Endothelial cell of umbilical vein (primary cell): ENCODE data around the gene NOP10. TPM values are rescaled to one million over a fixed set of nuclear protein-coding genes. Genes with fewer than 3 reads are reported as not detected.

Source experiments
- BruUV-seq: library from RNA; stranded (reverse); fragments of 400-500 nt; replicated peaks from 2 replicates; lab custom pipeline; 2021; lab: Mats Ljungman, UMichigan
- CTCF ChIA-PET: fragments of 300-600, 350-600 bp; sonication (Branson Sonifier 250); formaldehyde crosslinking; loops from one replicate; lab custom pipeline; 2021; ENCODE audit warnings: antibody characterized with exemption, inconsistent platforms; lab: Charles Lee
- POLR2A ChIA-PET: fragments of 300-600, 350-600 bp; sonication (Branson Sonifier 250); formaldehyde crosslinking; loops from one replicate; lab custom pipeline; 2021; ENCODE audit warnings: antibody characterized with exemption, inconsistent platforms; lab: Charles Lee
- DNase-seq: peaks from one replicate; pipeline ENCODE4 v3.0.0-alpha.2; 2011; ENCODE audit warnings: low read depth, low spot score
- FAIRE-seq: peaks from 2 replicates; lab custom pipeline; 2011; peaks lifted over from hg19 to GRCh38; lab: Jason Lieb, UNC
- H2AFZ ChIP-seq: 2 replicates; pipeline ENCODE4 v1.6.0; 2012; ENCODE audit warnings: low read depth, low read length, control low read depth, inconsistent platforms
- H3K27ac ChIP-seq: 2 replicates; pipeline ENCODE4 v1.5.1; 2011; ENCODE audit warnings: low read depth, mild to moderate bottlenecking, control low read depth, low read length, moderate library complexity; ENCODE audit not compliant: insufficient read depth
- H3K27me3 ChIP-seq, 2 experiments: 2 replicates each; pipeline versions ENCODE4 v1.6.0 to v1.6.1; 2011; ENCODE audit warnings: low read length in 2 of 2, mixed read lengths in 1 of 2; ENCODE audit not compliant: control insufficient read depth in 2 of 2, insufficient read depth in 2 of 2
- H3K36me3 ChIP-seq, 2 experiments: 2 replicates in 1 of 2; 3 replicates in 1 of 2; pipeline ENCODE4 v1.5.1; 2011; ENCODE audit warnings: low read length in 2 of 2, mild to moderate bottlenecking in 1 of 2, moderate library complexity in 1 of 2; ENCODE audit not compliant: control insufficient read depth in 2 of 2, insufficient read depth in 2 of 2; ENCODE audit errors: extremely low read depth in 1 of 2
- H3K4me1 ChIP-seq: 3 replicates; pipeline ENCODE4 v1.5.1; 2011; ENCODE audit warnings: mild to moderate bottlenecking, low read length; ENCODE audit not compliant: control insufficient read depth, insufficient read depth; ENCODE audit errors: extremely low read depth
- H3K4me2 ChIP-seq: 2 replicates; pipeline ENCODE4 v1.6.1; 2011; ENCODE audit warnings: low read length, control low read depth, mixed read lengths; ENCODE audit not compliant: insufficient read depth
- H3K4me3 ChIP-seq, 3 experiments: fragments of 200-600 bp in 1 of 3; sonication (generic), shearing (Covaris generic) in 1 of 3; replicated peaks in 1 of 3; 2 replicates each; pipeline ENCODE4 v1.5.1; 2011 to 2016; ENCODE audit warnings: control low read depth in 3 of 3, low read length in 3 of 3, mild to moderate bottlenecking in 2 of 3, inconsistent platforms in 1 of 3, low read depth in 1 of 3, moderate library complexity in 1 of 3; ENCODE audit not compliant: insufficient read depth in 1 of 3
- H3K79me2 ChIP-seq: 2 replicates; pipeline ENCODE4 v1.6.0; 2012; ENCODE audit warnings: low read length, inconsistent platforms; ENCODE audit not compliant: control insufficient read depth, insufficient read depth
- H3K9ac ChIP-seq: replicated peaks from 2 replicates; pipeline ENCODE3; 2011; ENCODE audit warnings: low read length, control low read depth; ENCODE audit not compliant: insufficient read depth; ENCODE audit errors: extremely low read depth
- H3K9me1 ChIP-seq: replicated peaks from 3 replicates; pipeline ENCODE4 v1.6.0; 2011; ENCODE audit warnings: mild to moderate bottlenecking, low read length; ENCODE audit not compliant: control insufficient read depth, insufficient read depth; ENCODE audit errors: extremely low read depth
- H3K9me3 ChIP-seq: replicated peaks from 2 replicates; pipeline ENCODE4 v1.5.1; 2012; ENCODE audit warnings: low read length, inconsistent platforms; ENCODE audit not compliant: control insufficient read depth, insufficient read depth
- H4K20me1 ChIP-seq: replicated peaks from 2 replicates; pipeline ENCODE3; 2011; ENCODE audit warnings: mild to moderate bottlenecking, low read length; ENCODE audit not compliant: control insufficient read depth, insufficient read depth; ENCODE audit errors: extremely low read depth
- EZH2 ChIP-seq: IDR thresholded peaks from 2 replicates; pipeline ENCODE4 v1.6.1; 2012; ENCODE audit warnings: borderline replicate concordance, low read depth, mild to moderate bottlenecking, moderate library complexity, low read length, inconsistent platforms; ENCODE audit not compliant: severe bottlenecking
- FOS ChIP-seq: IDR thresholded peaks from 2 replicates; pipeline ENCODE4 v1.6.1; 2011; ENCODE audit warnings: mild to moderate bottlenecking, low read length, moderate library complexity, borderline replicate concordance; ENCODE audit not compliant: insufficient read depth
- GATA2 ChIP-seq: IDR thresholded peaks from 2 replicates; pipeline ENCODE4 v1.7.0; 2011; ENCODE audit warnings: low read depth, mild to moderate bottlenecking, moderate library complexity, mixed read lengths, low read length; ENCODE audit not compliant: insufficient read length, insufficient read depth
- JUN ChIP-seq: IDR thresholded peaks from 2 replicates; pipeline ENCODE4 v1.6.1; 2011; ENCODE audit warnings: borderline replicate concordance, low read depth; ENCODE audit not compliant: insufficient read length, insufficient read depth
- MYC ChIP-seq: IDR thresholded peaks from one replicate; pipeline ENCODE4 v1.6.1; 2011; ENCODE audit warnings: mild to moderate bottlenecking, low read depth, low read length
- POLR2A ChIP-seq: IDR thresholded peaks from 2 replicates; pipeline ENCODE4 v1.6.1; 2012; ENCODE audit warnings: low read depth, mild to moderate bottlenecking, control low read depth, low read length
- POLR2AphosphoS5 ChIP-seq: IDR thresholded peaks from 2 replicates; pipeline ENCODE4 v1.6.1; 2012; ENCODE audit warnings: low read depth, mild to moderate bottlenecking, control low read depth, low read length, moderate library complexity; ENCODE audit not compliant: insufficient read depth
- dilution Hi-C: fragments of 300-500 bp; cut with MboI; formaldehyde crosslinking; loops from one replicate; pipeline ENCODE4 v1.15.0; 2019; ENCODE audit warnings: low sequenced_read_pairs; ENCODE audit not compliant: extremely low pct_ligation_motif_present
- intact Hi-C: fragments of 100-400 bp; cut with micrococcal nuclease; formaldehyde crosslinking; loops from one replicate; pipeline ENCODE4 v1.10.0; 2022
- polyA plus RNA-seq, 4 experiments: library from polyadenylated mRNA; depleted of rRNA in 3 of 4; stranded (reverse) in 3 of 4; unstranded in 1 of 4; fragments of >200 nt; gene quantifications; 2 replicates each; pipeline versions ENCODE4 v1.2.1 to v1.2.3, GENCODE V29; 2011 to 2012; ENCODE audit warnings: missing spikeins in 1 of 4
- total RNA-seq: library from RNA; stranded (reverse); gene quantifications from 2 replicates; pipeline ENCODE4 v1.2.3, GENCODE V29; 2021
- TF ChIP-seq, protein P1 (sequence below), 2 donors: IDR thresholded peaks; 1 replicate in 1 of 2; 2 replicates in 1 of 2; pipeline ENCODE4 v1.5.1; 2011; ENCODE audit warnings: low read length in 2 of 2, mild to moderate bottlenecking in 2 of 2, moderate library complexity in 2 of 2, control low read depth in 1 of 2, inconsistent platforms in 1 of 2, low read depth in 1 of 2; ENCODE audit not compliant: insufficient read depth in 1 of 2; ENCODE audit errors: extremely low read depth in 1 of 2
- TF ChIP-seq, protein P2 (sequence below): IDR thresholded peaks from 2 replicates; pipeline ENCODE4 v1.6.1; 2011; ENCODE audit not compliant: insufficient read depth, insufficient read length

The NOP10 gene
- total and polyA plus RNA-seq, 2 donors (not counting 3 experiments of a cell fraction or from before 2014, with no cell fraction given): 225 to 710 TPM

DNA sequence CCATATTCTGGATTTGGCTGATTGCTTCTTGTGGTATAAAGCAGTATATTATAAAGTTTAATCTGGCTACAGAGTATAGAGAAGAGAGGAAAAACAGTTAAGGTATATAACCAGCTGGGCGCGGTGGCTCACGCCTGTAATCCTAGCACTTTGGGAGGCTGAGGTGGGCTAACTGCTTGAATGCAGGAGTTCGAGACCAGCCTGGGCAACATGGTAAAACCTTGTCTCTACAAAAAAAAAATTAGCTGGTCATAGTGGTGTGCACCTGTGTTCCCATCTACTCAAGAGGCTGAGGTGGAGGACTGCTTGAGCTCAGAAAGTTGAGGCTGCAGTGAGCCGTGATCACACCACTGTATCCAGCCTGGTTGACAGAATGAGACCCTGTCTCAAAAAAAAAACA lies 12.7 kb downstream of the NOP10 start:
- Histone ChIP-seq H3K79me2 (peaks cover 1% of the 10 kb centered on the region), H3K9me3 (no peaks in the 10 kb centered on the region), H3K4me2 (no peak overlapping the region), H3K4me1 (peaks cover 14% of the 10 kb centered on the region), H4K20me1 (no peaks in the 10 kb centered on the region), H3K27me3 (no peaks in the 10 kb centered on the region), H3K9me1 (no peaks in the 10 kb centered on the region), H3K36me3 (no peaks in the 10 kb centered on the region), H2AFZ (no peak overlapping the region), H3K9ac (no peak overlapping the region), H3K27ac (no peak overlapping the region), H3K4me3 (no peak overlapping the region)
- ChIA-PET POLR2A (interaction anchor here (0.6 to 1.5 kb wide), 2 partner anchors 8 to 9 kb away, joined by 3 to 6 read pairs; partner anchors contain the start of gene SLC12A6), CTCF (interaction anchor here (0.7 to 2.1 kb wide), 5 partner anchors 9 to 86 kb away, joined by 3 to 10 read pairs (median 4); partner anchors contain the start of genes LPCAT4, NOP10 and NUTM1)
- TF ChIP-seq EZH2: no peak
- no peak for TF ChIP-seq MYC
- no peak for TF ChIP-seq JUN
- TF ChIP-seq GATA2: no peak
- no peak for TF ChIP-seq FOS
- TF ChIP-seq, protein P1, sequence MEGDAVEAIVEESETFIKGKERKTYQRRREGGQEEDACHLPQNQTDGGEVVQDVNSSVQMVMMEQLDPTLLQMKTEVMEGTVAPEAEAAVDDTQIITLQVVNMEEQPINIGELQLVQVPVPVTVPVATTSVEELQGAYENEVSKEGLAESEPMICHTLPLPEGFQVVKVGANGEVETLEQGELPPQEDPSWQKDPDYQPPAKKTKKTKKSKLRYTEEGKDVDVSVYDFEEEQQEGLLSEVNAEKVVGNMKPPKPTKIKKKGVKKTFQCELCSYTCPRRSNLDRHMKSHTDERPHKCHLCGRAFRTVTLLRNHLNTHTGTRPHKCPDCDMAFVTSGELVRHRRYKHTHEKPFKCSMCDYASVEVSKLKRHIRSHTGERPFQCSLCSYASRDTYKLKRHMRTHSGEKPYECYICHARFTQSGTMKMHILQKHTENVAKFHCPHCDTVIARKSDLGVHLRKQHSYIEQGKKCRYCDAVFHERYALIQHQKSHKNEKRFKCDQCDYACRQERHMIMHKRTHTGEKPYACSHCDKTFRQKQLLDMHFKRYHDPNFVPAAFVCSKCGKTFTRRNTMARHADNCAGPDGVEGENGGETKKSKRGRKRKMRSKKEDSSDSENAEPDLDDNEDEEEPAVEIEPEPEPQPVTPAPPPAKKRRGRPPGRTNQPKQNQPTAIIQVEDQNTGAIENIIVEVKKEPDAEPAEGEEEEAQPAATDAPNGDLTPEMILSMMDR (IDR thresholded peaks at IDR 0.05; ENCODE audit: extremely low read depth in 1 of 2, insufficient read depth in 1 of 2, low read depth in 1 of 2, low read length in 2 of 2): no peak
- TF ChIP-seq POLR2A: no peak
- TF ChIP-seq, protein P2, sequence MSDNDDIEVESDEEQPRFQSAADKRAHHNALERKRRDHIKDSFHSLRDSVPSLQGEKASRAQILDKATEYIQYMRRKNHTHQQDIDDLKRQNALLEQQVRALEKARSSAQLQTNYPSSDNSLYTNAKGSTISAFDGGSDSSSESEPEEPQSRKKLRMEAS: no peak
- TF ChIP-seq POLR2AphosphoS5: no peak
- dilution Hi-C loops: no loop called here
- intact Hi-C loops: no loop called here
- FAIRE-seq (no peak), DNase-seq (no peak)
- BruUV-seq: no TSS peak
